ENCODE measurements around the gene PARD3. TPM values are rescaled to one million over a fixed set of nuclear protein-coding genes. Genes with fewer than 3 reads are reported as not detected.
A peak's percentile ranks its signal among the peaks of the same experiment; 100 is the strongest.

PARD3 gene
- total RNA-seq, 4 donors from 2014 or later: 39.2 to 124 (median 48.0) TPM

GRCh38 chr10:34133406-34133805 lies 681.7 kb downstream of the PARD3 start:
- Histone ChIP-seq H3K4me1 (no peaks in the 10 kb centered on the region), H3K27ac (no peak overlapping the region), H3K27me3 (no peaks in the 10 kb centered on the region), H3K36me3 (no peaks in the 10 kb centered on the region), H3K4me3 (no peak overlapping the region), H3K9me3 (no peaks in the 10 kb centered on the region)
- no peak for TF ChIP-seq POLR2A (IDR thresholded peaks at IDR 0.05)
- no peak for DNase-seq

DNA sequence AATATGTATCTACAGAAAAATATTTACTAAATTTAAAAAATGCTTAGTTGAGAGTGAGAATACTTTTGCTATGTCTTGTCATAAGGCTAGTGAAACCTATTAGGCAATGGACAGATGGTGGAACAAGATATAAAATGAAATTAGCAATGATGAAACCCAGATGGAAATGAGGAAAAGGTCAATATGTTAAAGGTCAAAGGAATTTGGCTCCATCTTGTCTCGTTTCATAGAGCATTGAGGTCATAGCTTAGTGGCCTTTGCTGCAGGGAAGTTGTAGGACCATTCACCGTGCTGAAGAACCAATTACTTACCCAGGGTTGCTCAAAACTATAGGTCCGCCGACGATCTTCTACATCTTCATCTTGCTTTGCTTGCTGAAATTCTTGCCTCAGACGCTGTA lies 683.9 kb downstream of the PARD3 start:
- Histone ChIP-seq H3K4me3 (no peak overlapping the region), H3K36me3 (no peaks in the 10 kb centered on the region), H3K27ac (no peak overlapping the region), H3K9me3 (no peaks in the 10 kb centered on the region), H3K27me3 (no peaks in the 10 kb centered on the region), H3K4me1 (no peaks in the 10 kb centered on the region)
- no peak for TF ChIP-seq POLR2A (IDR thresholded peaks at IDR 0.05)
- no peak for TF ChIP-seq CTCF (IDR thresholded peaks at IDR 0.05)
- no peak for DNase-seq

DNA sequence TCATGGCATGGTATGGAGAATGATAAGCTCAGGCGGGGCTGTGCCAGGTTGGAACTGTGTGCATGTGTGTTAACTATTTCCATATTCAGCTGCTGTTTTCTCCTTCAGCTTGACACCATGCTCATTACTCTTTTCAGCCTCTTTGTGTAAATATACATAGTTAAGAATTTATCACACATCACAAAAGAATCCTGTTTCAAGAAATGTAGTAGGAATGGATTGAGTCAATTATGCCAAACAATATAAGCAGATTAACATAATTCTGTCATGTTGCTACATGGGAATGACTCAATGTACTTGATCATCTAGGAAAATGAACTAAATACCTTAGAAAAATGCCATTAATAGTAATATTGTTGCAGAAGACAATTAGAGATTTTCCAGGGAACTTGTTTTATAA lies 687.4 kb downstream of the PARD3 start:
- Histone ChIP-seq H3K4me3 (no peak overlapping the region), H3K27me3 (no peaks in the 10 kb centered on the region), H3K36me3 (no peaks in the 10 kb centered on the region), H3K9me3 (no peaks in the 10 kb centered on the region), H3K27ac (no peak overlapping the region), H3K4me1 (peaks cover 0 to 1% (median 0%) of the 10 kb centered on the region in 4 donors)
- DNase-seq: no peak
- TF ChIP-seq CTCF (IDR thresholded peaks at IDR 0.05) (no peak), POLR2A (IDR thresholded peaks at IDR 0.05) (no peak)

DNA sequence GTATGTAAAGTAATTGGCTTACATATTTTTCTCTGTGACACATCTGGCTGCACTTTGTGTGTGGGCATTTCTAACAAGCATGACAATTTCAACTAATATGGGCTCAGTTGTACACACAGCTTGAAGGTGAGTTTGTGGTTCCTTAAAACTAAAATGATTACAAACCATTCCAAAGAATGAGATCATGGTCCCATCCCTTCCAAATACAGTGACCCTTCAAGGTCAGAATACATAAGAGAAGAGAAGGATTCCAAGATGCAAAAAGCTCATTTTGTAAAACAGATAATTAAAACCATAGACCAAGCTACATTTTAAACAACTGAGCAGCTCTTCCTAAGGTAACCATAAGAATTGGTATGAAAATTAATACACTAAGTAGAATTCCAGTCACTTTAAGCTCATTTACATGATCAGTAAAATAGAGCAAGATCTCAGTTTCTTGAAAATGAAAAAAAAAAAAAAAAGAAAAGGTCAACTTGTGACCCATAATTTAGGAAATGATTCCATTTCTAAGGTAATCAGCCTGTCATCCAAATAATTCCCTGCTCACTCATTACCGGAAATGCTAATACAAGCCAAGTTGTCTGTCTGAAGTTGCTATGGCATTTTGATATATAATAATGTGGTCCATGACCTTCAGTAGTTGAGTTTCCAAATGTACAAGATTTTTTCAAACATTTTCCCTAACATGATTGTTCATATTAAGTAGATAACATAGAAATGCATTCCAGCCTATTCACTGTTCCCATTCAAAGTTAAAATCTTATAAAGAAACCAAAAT lies 688.5 kb downstream of the PARD3 start:
- no peak for TF ChIP-seq CTCF (IDR thresholded peaks at IDR 0.05)
- no peak for TF ChIP-seq POLR2A (IDR thresholded peaks at IDR 0.05)
- no peak overlapping the region for H3K27ac ChIP-seq

DNA sequence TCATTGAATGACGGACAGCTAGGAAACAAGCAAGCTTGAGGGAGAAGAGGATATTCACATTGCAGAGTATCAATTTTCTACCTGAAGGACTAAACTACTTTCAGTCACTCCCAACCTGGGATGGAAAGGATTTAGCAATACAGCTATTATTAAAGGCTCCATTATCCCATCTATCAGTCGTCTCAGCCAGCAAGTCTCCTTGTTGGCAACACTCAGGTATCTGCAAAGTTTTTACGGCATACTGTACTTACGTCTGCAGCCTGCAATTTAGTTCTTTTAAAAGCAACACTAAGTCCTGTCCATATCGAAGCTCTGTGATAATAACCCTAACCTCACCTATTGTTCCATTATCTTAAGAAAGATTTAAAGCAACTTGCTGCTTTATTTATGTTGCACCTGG lies 689.4 kb downstream of the PARD3 start:
- H3K36me3 ChIP-seq: no peaks in the 10 kb centered on the region
- no peaks in the 10 kb centered on the region for H3K9me3 ChIP-seq
- TF ChIP-seq CTCF (IDR thresholded peaks at IDR 0.05): no peak
- no peak for TF ChIP-seq POLR2A (IDR thresholded peaks at IDR 0.05)
- H3K27me3 ChIP-seq: no peaks in the 10 kb centered on the region
- no peak overlapping the region for H3K27ac ChIP-seq
- peaks cover 0 to 13% (median 0%) of the 10 kb centered on the region in 4 donors for H3K4me1 ChIP-seq
- no peak overlapping the region for H3K4me3 ChIP-seq
- DNase-seq: no peak

More for the DNA sequence above, 688.5 kb downstream of the PARD3 start:
- no peak for DNase-seq
- no peak overlapping the region for H3K4me3 ChIP-seq
- no peaks in the 10 kb centered on the region for H3K36me3 ChIP-seq
- H3K4me1 ChIP-seq: peaks cover 0 to 13% (median 0%) of the 10 kb centered on the region in 4 donors
- H3K9me3 ChIP-seq: no peaks in the 10 kb centered on the region
- H3K27me3 ChIP-seq: no peaks in the 10 kb centered on the region

DNA sequence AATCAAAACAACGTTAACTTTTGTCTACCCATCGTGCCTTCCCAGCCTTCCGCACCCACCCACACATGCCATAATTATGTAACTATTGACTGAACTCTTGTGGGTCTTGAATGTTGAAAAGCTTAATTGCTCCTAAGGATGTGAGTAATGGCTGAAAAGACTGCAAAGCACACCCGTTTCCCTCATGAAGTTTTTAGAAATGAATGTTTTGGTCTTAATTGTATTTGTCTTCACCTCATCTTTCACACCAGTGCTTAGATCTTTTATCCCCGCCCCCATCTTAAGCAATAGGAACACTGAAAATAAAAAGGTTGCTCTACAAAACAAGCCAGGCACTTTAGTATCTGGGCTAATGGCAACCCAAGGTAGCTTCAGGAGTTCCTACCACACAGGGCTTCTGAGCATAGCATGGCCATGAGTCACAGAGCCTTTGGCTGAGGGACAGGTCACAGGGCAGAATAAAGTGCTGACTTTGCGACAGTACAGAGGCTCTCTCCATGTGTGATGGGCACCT lies 690.5 kb downstream of the PARD3 start:
- H3K27ac ChIP-seq: no peak overlapping the region
- peak in 1 of 3 donors; percentile 58 for DNase-seq
- no peaks in the 10 kb centered on the region for H3K36me3 ChIP-seq
- peaks cover 0 to 13% (median 0%) of the 10 kb centered on the region in 4 donors for H3K4me1 ChIP-seq
- no peaks in the 10 kb centered on the region for H3K9me3 ChIP-seq
- H3K27me3 ChIP-seq: no peaks in the 10 kb centered on the region
- H3K4me3 ChIP-seq: no peak overlapping the region
- TF ChIP-seq POLR2A (IDR thresholded peaks at IDR 0.05): no peak
- no peak for TF ChIP-seq CTCF (IDR thresholded peaks at IDR 0.05)

Data from Peyer's patch (tissue), 4 donors.